Left ventricle myocardium inferior (tissue), 1 donor: ENCODE results near the gene C2CD5. TPM values are rescaled to one million over a fixed set of nuclear protein-coding genes. Genes with fewer than 3 reads are reported as not detected.

ENCODE experiments used
- DNase-seq: peaks from one replicate; pipeline ENCODE4 v3.0.0-alpha.2; 2020
- H3K27ac ChIP-seq: fragments of 200-600 bp; replicated peaks from 2 replicates; pipeline ENCODE4 v1.8.0; 2021
- H3K27me3 ChIP-seq: fragments of 200-600 bp; 2 replicates; pipeline ENCODE4 v1.8.0; 2021; ENCODE audit warnings: low read depth
- H3K36me3 ChIP-seq: fragments of 200-600 bp; 2 replicates; pipeline ENCODE4 v1.8.0; 2021
- H3K4me1 ChIP-seq: fragments of 200-600 bp; 2 replicates; pipeline ENCODE4 v1.8.0; 2021
- H3K4me3 ChIP-seq: fragments of 200-600 bp; 2 replicates; pipeline ENCODE4 v1.8.0; 2021; ENCODE audit warnings: mild to moderate bottlenecking, moderate library complexity
- H3K9me3 ChIP-seq: fragments of 200-600 bp; replicated peaks from 2 replicates; pipeline ENCODE4 v1.8.0; 2021
- intact Hi-C: fragments of 100-400 bp; cut with micrococcal nuclease; formaldehyde crosslinking; loops from one replicate; pipeline ENCODE4 v1.11.0; 2022
- total RNA-seq: library from RNA; stranded (reverse); fragmentation: NEBNext Ultra II Directional; extraction: Animal tissue kit (Norgen Biotek cat#: 25700); gene quantifications from one replicate; pipeline ENCODE4 v1.2.1, GENCODE V29; 2021
- TF ChIP-seq, protein P1 (sequence below): fragments of 200-600 bp; IDR thresholded peaks from 2 replicates; pipeline ENCODE4 v1.8.0; 2021; ENCODE audit warnings: antibody characterized with exemption, mild to moderate bottlenecking, borderline replicate concordance
- donor health status: DM: no; HTN: yes; CAD: no; lungs with severe emphysema.

The C2CD5 gene
- total RNA-seq, 1 donor from 2014 or later: 22.5 TPM

DNA sequence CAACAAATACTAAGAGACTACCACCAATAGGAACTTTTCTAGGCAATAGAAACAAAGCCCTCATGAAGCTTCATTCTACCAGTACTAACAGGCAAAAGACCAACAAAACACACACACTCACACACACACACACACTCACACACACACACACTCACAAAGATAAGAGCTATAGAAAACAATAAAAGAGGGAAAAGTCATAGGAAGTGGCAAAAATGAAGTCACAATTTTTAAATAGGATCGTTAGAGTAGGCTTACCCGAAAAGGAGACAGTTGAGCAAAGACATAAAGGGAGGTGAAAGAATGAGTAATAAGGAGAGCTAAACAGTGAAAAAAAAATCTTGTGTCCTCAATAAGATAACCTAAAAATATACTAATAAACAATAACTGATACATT lies 66.5 kb downstream of the C2CD5 start:
- no peak overlapping the region for H3K27ac ChIP-seq
- TF ChIP-seq, protein P1, sequence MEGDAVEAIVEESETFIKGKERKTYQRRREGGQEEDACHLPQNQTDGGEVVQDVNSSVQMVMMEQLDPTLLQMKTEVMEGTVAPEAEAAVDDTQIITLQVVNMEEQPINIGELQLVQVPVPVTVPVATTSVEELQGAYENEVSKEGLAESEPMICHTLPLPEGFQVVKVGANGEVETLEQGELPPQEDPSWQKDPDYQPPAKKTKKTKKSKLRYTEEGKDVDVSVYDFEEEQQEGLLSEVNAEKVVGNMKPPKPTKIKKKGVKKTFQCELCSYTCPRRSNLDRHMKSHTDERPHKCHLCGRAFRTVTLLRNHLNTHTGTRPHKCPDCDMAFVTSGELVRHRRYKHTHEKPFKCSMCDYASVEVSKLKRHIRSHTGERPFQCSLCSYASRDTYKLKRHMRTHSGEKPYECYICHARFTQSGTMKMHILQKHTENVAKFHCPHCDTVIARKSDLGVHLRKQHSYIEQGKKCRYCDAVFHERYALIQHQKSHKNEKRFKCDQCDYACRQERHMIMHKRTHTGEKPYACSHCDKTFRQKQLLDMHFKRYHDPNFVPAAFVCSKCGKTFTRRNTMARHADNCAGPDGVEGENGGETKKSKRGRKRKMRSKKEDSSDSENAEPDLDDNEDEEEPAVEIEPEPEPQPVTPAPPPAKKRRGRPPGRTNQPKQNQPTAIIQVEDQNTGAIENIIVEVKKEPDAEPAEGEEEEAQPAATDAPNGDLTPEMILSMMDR: no peak
- DNase-seq: no peak
- intact Hi-C loops: no loop called here
- no peaks in the 10 kb centered on the region for H3K9me3 ChIP-seq
- H3K27me3 ChIP-seq: no peaks in the 10 kb centered on the region
- H3K4me3 ChIP-seq: no peak overlapping the region
- H3K4me1 ChIP-seq: peaks cover 7% of the 10 kb centered on the region
- H3K36me3 ChIP-seq: peaks cover 49% of the 10 kb centered on the region

DNA sequence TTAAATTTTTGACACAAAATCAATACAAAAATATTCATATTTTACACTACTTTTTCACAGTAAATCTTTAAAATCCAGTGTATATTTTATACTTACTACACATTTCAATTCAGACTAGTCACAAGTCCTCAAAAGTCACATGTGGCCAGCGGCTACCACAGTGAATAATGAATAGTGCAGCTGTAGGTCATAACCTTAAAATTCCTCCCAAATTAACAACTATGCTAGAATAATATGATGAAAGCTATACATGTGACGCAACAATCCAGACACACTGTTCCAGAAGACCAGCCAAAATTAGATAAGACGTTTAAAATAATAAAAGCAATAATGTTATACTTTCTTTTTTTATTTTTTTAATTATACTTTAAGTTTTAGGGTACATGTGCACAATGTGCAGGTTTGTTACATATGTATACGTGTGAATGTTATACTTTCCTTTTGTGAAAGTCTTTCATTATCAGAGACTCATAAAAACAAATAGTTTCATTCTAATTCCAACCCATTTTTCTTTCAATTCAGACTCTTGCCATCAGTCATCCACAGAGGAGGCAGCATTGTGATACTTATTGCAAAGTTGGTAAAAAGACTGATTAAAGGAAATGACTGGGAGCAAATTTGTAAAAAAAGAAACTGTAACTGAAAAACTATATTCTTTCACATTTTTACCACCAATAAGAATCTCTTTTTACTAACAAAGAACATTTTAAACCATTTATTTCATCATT lies 67.0 kb downstream of the C2CD5 start:
- H3K36me3 ChIP-seq: peaks cover 48% of the 10 kb centered on the region
- H3K9me3 ChIP-seq: no peaks in the 10 kb centered on the region
- TF ChIP-seq, protein P1: no peak
- intact Hi-C loops: no loop called here
- no peak overlapping the region for H3K27ac ChIP-seq
- no peak overlapping the region for H3K4me3 ChIP-seq
- H3K27me3 ChIP-seq: no peaks in the 10 kb centered on the region
- no peak for DNase-seq
- peaks cover 7% of the 10 kb centered on the region for H3K4me1 ChIP-seq

DNA sequence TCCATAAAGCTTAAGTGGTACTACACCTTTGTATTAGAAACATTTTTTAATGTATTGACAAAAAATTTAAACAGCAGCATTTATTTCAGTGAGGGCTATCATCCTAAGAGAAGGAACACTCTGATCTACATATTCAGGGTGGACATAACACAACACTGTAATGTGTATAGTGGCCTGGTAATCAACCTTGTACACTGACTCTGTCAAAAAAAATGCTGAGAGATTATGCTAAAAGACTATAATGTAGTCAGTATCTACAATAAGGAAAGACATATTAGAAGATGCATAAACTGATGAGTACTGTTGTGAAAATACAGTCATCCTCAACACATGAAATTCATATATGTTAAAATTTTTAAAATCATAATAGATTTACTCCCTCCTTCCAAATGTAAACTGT lies 68.2 kb downstream of the C2CD5 start:
- H3K4me3 ChIP-seq: no peak overlapping the region
- no peaks in the 10 kb centered on the region for H3K9me3 ChIP-seq
- intact Hi-C loops: no loop called here
- TF ChIP-seq, protein P1: no peak
- no peaks in the 10 kb centered on the region for H3K27me3 ChIP-seq
- DNase-seq: no peak
- H3K4me1 ChIP-seq: peaks cover 7% of the 10 kb centered on the region
- peaks cover 53% of the 10 kb centered on the region for H3K36me3 ChIP-seq
- no peak overlapping the region for H3K27ac ChIP-seq

DNA sequence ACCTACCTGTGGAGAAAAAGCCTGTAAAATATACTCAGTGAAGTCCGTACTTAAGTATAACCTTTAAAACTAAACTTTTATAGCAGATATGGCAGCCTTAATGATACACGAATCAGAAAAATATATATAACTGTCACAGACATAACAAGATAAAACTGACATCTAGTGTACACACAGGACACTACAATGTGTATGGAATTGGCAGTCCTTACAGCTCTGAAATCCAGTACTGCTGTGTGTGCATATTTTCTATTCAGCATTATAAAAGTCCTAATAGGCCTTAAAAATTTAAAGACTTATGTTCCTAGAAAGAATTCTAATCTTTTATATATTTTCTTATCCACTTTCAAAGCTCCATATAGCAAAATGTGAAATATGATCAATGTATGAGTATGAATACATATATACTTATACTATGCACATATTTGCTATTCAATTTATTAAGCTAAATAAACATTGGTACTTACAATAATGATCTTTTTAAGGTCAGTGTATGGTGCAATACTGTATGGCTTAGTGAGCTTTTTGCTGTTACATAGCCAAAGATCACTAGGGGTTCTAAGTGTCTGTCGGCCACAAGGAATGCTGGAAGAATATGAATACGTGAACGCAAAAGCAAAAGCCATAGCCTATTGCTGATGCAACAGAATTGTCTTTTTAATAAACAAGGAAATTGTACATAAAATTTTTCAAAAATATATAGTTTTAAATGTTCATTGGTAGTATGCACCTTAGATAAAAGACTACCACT lies 69.2 kb downstream of the C2CD5 start:
- TF ChIP-seq, protein P1: no peak
- H3K4me3 ChIP-seq: no peak overlapping the region
- H3K27ac ChIP-seq: no peak overlapping the region
- H3K9me3 ChIP-seq: no peaks in the 10 kb centered on the region
- no peaks in the 10 kb centered on the region for H3K27me3 ChIP-seq
- peaks cover 7% of the 10 kb centered on the region for H3K4me1 ChIP-seq
- no peak for DNase-seq
- intact Hi-C loops: no loop called here
- H3K36me3 ChIP-seq: peaks cover 57% of the 10 kb centered on the region

DNA sequence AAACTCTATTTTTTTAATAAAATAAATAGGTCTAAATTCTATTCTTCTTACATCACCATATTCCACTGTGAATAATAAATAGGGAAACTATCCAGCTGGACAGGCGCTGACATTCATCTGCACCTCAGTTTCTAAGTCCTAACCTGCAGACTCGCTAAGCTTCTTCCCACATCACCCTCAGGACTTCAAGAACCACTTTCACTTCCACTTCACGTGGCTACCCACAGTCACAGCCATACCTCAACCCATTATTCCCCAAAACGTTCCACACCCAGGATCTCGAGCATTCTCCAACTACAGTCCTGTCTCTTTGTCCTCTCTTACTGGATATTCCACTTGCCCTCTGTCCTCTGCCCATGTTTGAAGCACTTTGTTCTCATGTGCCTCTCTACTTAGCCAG lies 71.1 kb downstream of the C2CD5 start:
- intact Hi-C loops: no loop called here
- H3K4me1 ChIP-seq: peaks cover 7% of the 10 kb centered on the region
- H3K27ac ChIP-seq: no peak overlapping the region
- H3K27me3 ChIP-seq: no peaks in the 10 kb centered on the region
- DNase-seq: no peak
- no peak overlapping the region for H3K4me3 ChIP-seq
- peaks cover 70% of the 10 kb centered on the region for H3K36me3 ChIP-seq
- TF ChIP-seq, protein P1: no peak
- H3K9me3 ChIP-seq: no peaks in the 10 kb centered on the region
